Vagina (tissue), 2 donors: ENCODE data around the gene THAP4.

Source experiments
- POLR2A ChIP-seq, 2 donors: fragments of 450-650 bp; IDR thresholded peaks; one replicate each; pipeline ENCODE4 v1.6.1; 2017; ENCODE audit warnings: antibody characterized with exemption in 2 of 2, mild to moderate bottlenecking in 2 of 2, moderate library complexity in 2 of 2
- POLR2AphosphoS5 ChIP-seq, 2 donors: sonication (generic); formaldehyde crosslinking; IDR thresholded peaks; one replicate each; pipeline ENCODE4 v1.9.0; 2017; ENCODE audit warnings: antibody characterized with exemption in 2 of 2, mild to moderate bottlenecking in 2 of 2, low read depth in 1 of 2; ENCODE audit not compliant: insufficient read depth in 1 of 2
- TF ChIP-seq, protein P1 (sequence below), 3 experiments: fragments of 450-650 bp in 2 of 3; fragments of 200-600 bp in 1 of 3; sonication (generic) in 1 of 3; IDR thresholded peaks; one replicate each; pipeline ENCODE4 v1.5.1; 2017 to 2019; ENCODE audit warnings: antibody characterized with exemption in 3 of 3, mild to moderate bottlenecking in 2 of 3, moderate library complexity in 2 of 3

DNA sequence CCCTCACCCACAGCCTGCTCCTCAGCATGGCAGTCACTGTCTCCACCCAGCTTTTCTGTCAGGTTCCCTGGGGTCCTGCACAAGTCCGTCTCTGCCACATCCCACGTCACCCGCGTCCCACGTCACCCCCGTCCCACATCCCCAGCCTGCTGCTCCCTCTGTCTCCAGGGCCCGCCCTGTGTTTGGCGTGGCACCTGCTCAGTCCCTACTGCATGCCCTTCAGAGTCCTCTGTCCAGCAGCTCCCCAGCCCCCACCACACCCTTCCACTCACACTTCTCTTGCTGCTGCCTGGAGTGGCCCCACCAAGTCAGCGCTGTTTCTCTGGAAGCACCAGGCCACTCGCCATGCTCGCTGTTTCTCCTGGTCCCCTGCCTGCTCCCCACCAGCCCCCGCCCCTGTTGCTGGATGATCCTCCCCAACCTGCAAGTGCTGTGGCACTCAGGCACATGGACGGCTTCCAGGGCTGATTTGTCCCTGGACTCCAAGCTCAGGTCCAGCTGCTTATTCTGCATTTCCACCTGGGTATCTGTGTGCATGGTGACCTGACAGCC, 19.3 kb upstream of the THAP4 start:
- TF ChIP-seq, protein P1, sequence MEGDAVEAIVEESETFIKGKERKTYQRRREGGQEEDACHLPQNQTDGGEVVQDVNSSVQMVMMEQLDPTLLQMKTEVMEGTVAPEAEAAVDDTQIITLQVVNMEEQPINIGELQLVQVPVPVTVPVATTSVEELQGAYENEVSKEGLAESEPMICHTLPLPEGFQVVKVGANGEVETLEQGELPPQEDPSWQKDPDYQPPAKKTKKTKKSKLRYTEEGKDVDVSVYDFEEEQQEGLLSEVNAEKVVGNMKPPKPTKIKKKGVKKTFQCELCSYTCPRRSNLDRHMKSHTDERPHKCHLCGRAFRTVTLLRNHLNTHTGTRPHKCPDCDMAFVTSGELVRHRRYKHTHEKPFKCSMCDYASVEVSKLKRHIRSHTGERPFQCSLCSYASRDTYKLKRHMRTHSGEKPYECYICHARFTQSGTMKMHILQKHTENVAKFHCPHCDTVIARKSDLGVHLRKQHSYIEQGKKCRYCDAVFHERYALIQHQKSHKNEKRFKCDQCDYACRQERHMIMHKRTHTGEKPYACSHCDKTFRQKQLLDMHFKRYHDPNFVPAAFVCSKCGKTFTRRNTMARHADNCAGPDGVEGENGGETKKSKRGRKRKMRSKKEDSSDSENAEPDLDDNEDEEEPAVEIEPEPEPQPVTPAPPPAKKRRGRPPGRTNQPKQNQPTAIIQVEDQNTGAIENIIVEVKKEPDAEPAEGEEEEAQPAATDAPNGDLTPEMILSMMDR (IDR thresholded peaks at IDR 0.05): no peak
- TF ChIP-seq POLR2A (IDR thresholded peaks at IDR 0.05): no peak
- TF ChIP-seq POLR2AphosphoS5 (IDR thresholded peaks at IDR 0.05; ENCODE audit: insufficient read depth in 1 of 2, low read depth in 1 of 2): no peak
